Suprapubic skin (tissue), 4 donors: ENCODE results near the gene DDIT3.

Source experiments
- CTCF ChIP-seq, 2 donors: fragments of 200-600 bp in 1 of 2; fragments of 450-650 bp in 1 of 2; sonication (generic) in 1 of 2; IDR thresholded peaks; one replicate each; pipeline ENCODE4 v1.5.1; 2016 to 2019; ENCODE audit warnings: antibody characterized with exemption in 2 of 2, mild to moderate bottlenecking in 1 of 2, moderate library complexity in 1 of 2
- EP300 ChIP-seq: sonication (generic); formaldehyde crosslinking; IDR thresholded peaks from one replicate; pipeline ENCODE4 v1.6.1; 2017; ENCODE audit warnings: antibody characterized with exemption
- POLR2A ChIP-seq, 2 donors: fragments of 450-650 bp; IDR thresholded peaks; one replicate each; pipeline ENCODE4 v1.6.1; 2017; ENCODE audit warnings: antibody characterized with exemption in 2 of 2, mild to moderate bottlenecking in 2 of 2, moderate library complexity in 2 of 2
- POLR2AphosphoS5 ChIP-seq, 3 donors: sonication (generic); formaldehyde crosslinking; IDR thresholded peaks; one replicate each; pipeline ENCODE4 v1.6.1; 2017; ENCODE audit warnings: antibody characterized with exemption in 3 of 3

- no peak for TF ChIP-seq CTCF (IDR thresholded peaks at IDR 0.05)
- no peak for TF ChIP-seq POLR2A (IDR thresholded peaks at IDR 0.05)
- no peak for TF ChIP-seq POLR2AphosphoS5 (IDR thresholded peaks at IDR 0.05)
- no peak for TF ChIP-seq EP300
Observed at GRCh38 chr12:57554453-57554852, 34.1 kb upstream of the DDIT3 start.
